Adrenal gland (tissue), 12 donors: ENCODE data around the gene PRSS1. TPM values are rescaled to one million over a fixed set of nuclear protein-coding genes. Genes with fewer than 3 reads are reported as not detected.

Experiments
- DNase-seq, 7 donors: peaks; one replicate each; pipeline ENCODE4 v3.0.0-alpha.2; 2019 to 2020
- H3K27ac ChIP-seq, 5 donors: fragments of 200-600 bp; sonication (generic) in 4 of 5; 1 replicate in 3 of 5; 2 replicates in 2 of 5; pipeline versions ENCODE4 v1.5.1 to v1.8.0; 2016 to 2020; ENCODE audit warnings: mild to moderate bottlenecking in 1 of 5
- H3K27me3 ChIP-seq: fragments of 200-600 bp; 2 replicates; pipeline ENCODE4 v1.8.0; 2021
- H3K36me3 ChIP-seq, 2 donors: fragments of 200-600 bp; replicated peaks in 1 of 2; 1 replicate in 1 of 2; 2 replicates in 1 of 2; pipeline versions ENCODE4 v1.5.1 to v1.8.0; 2018 to 2022
- H3K4me1 ChIP-seq, 2 donors: fragments of 200-600 bp; replicated peaks in 1 of 2; 1 replicate in 1 of 2; 2 replicates in 1 of 2; pipeline versions ENCODE4 v1.5.1 to v1.8.0; 2018 to 2021
- H3K4me3 ChIP-seq, 4 donors: fragments of 200-600 bp; sonication (generic) in 3 of 4; one replicate each; pipeline ENCODE4 v1.5.1; 2016 to 2018
- H3K9me3 ChIP-seq, 3 donors: fragments of 200-600 bp; sonication (generic) in 1 of 3; replicated peaks in 1 of 3; 1 replicate in 2 of 3; 2 replicates in 1 of 3; pipeline versions ENCODE4 v1.5.1 to v1.8.0; 2016 to 2021
- POLR2A ChIP-seq, 2 donors: fragments of 450-650 bp; IDR thresholded peaks; one replicate each; pipeline ENCODE4 v1.6.1; 2017; ENCODE audit warnings: antibody characterized with exemption in 2 of 2, mild to moderate bottlenecking in 2 of 2, moderate library complexity in 1 of 2
- WGBS, 4 donors: extraction: QIAGEN DNeasy Blood & Tissue Kit in 2 of 4; methylation state at CpG; one replicate each; pipeline versions ENCODE4 v1.1.5 to v1.1.7; 2013 to 2017; 5-methylcytosine and 5-hydroxymethylcytosine counted together
- intact Hi-C, 2 donors: fragments of 100-400 bp; cut with DNase I; formaldehyde crosslinking; loops; one replicate each; pipeline versions ENCODE4 v1.14.1 to v1.15.0; 2022 to 2023
- polyA plus RNA-seq, 3 donors: library from polyadenylated mRNA; stranded (reverse); fragments of 200-250 nt in 2 of 3; fragments of 350-450 nt in 1 of 3; fragmentation: Illumina TruSeq in 1 of 3; extraction: RNeasy Lipid Tissue Mini Kit (QIAGEN cat#74804) in 1 of 3; gene quantifications; one replicate each; pipeline ENCODE4 v1.2.3, GENCODE V29; 2013 to 2014
- total RNA-seq, 9 donors: library from RNA; depleted of rRNA in 4 of 9; stranded (reverse); fragments of >200 nt in 4 of 9; fragments of 120-200 nt in 1 of 9; fragmentation: NEBNext Ultra II Directional in 1 of 9; extraction: Animal tissue kit (Norgen Biotek cat#: 25700) in 1 of 9; gene quantifications; one replicate each; pipeline versions ENCODE4 v1.1.0 to v1.2.4, GENCODE V29; 2013 to 2023
- TF ChIP-seq, protein P1 (sequence below), 6 experiments: fragments of 450-650 bp in 4 of 6; fragments of 200-600 bp in 2 of 6; sonication (generic) in 1 of 6; IDR thresholded peaks; 1 replicate in 5 of 6; 2 replicates in 1 of 6; pipeline versions ENCODE4 v1.5.1 to v1.8.0; 2016 to 2021; ENCODE audit warnings: antibody characterized with exemption in 6 of 6, mild to moderate bottlenecking in 2 of 6, moderate library complexity in 1 of 6
- donor health status: healthy with polysubstance abuse.
- donor health status: Bipolar disorder and iron deficiency.
- donor health status: DM: yes; HTN: yes; CAD: no.
- donor health status: DM: no; HTN: no; CAD: no.
- donor health status: DM: no; HTN: no; CAD: no.
- donor health status: DM: yes; HTN: yes; CAD: no.

PRSS1 gene
- total and polyA plus RNA-seq, 12 donors = 3.2 to 15.4 (median 3.3) TPM; not detected in 7

DNA sequence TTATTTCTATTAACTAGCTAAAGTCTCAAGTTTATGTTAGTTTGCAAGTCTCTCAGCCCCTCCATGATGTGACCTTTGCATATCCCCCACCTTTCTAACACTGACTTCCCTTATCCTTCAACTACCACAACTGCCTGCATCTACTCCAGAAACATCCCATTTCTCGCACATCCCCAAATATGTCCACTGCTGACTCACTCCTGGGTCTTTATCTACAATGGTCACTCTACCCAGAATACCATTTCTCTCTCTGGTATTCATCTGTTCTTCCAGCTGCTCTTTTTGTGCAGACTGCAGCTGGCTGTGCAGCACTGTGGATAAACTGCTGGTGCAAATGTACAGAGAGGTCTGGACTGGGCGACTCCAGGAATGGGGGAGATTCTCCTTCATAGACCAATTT is 32.7 kb upstream of the PRSS1 start:
- no peak overlapping the region for H3K4me3 ChIP-seq
- no peak for DNase-seq
- TF ChIP-seq, protein P1, sequence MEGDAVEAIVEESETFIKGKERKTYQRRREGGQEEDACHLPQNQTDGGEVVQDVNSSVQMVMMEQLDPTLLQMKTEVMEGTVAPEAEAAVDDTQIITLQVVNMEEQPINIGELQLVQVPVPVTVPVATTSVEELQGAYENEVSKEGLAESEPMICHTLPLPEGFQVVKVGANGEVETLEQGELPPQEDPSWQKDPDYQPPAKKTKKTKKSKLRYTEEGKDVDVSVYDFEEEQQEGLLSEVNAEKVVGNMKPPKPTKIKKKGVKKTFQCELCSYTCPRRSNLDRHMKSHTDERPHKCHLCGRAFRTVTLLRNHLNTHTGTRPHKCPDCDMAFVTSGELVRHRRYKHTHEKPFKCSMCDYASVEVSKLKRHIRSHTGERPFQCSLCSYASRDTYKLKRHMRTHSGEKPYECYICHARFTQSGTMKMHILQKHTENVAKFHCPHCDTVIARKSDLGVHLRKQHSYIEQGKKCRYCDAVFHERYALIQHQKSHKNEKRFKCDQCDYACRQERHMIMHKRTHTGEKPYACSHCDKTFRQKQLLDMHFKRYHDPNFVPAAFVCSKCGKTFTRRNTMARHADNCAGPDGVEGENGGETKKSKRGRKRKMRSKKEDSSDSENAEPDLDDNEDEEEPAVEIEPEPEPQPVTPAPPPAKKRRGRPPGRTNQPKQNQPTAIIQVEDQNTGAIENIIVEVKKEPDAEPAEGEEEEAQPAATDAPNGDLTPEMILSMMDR (IDR thresholded peaks at IDR 0.05) = no peak
- TF ChIP-seq POLR2A (IDR thresholded peaks at IDR 0.05) = no peak
- H3K9me3 ChIP-seq = no peaks in the 10 kb centered on the region
- WGBS, 4 donors = 36 to 71% (median 47%) methylated on average over 2 of the region's 2 CpGs
- intact Hi-C loops = no loop called here
- no peak overlapping the region for H3K27ac ChIP-seq
- peaks cover 0 to 5% of the 10 kb centered on the region in 2 donors for H3K4me1 ChIP-seq
- H3K27me3 ChIP-seq = no peaks in the 10 kb centered on the region
- H3K36me3 ChIP-seq = no peaks in the 10 kb centered on the region

DNA sequence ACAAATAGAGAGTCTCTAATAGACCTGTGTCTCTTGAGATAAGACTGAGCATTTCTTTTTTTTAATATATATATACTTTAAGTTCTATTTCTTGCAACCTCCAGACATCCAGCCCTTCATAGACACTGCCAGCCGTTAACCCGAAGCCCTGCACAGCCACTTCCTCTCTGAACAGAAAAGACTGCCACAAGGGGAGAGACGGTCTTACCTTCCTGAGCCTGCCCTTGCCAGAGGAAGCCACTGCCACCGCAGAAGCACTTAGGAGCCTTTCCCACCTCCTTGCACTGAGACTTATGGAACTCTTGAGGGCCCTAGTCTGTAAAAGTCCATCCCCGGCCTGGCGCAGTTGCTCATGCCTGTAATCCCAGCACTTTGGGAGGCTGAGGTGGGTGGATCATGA is 31.8 kb upstream of the PRSS1 start:
- TF ChIP-seq POLR2A (IDR thresholded peaks at IDR 0.05) = no peak
- TF ChIP-seq, protein P1 (IDR thresholded peaks at IDR 0.05) = no peak
- no peak overlapping the region for H3K4me3 ChIP-seq
- WGBS, 4 donors = 66 to 75% (median 68%) methylated on average over 6 of the region's 6 CpGs
- no peaks in the 10 kb centered on the region for H3K27me3 ChIP-seq
- no peaks in the 10 kb centered on the region for H3K36me3 ChIP-seq
- H3K9me3 ChIP-seq = no peaks in the 10 kb centered on the region
- intact Hi-C loops = no loop called here
- H3K4me1 ChIP-seq = peaks cover 0 to 5% of the 10 kb centered on the region in 2 donors
- no peak for DNase-seq
- no peak overlapping the region for H3K27ac ChIP-seq

DNA sequence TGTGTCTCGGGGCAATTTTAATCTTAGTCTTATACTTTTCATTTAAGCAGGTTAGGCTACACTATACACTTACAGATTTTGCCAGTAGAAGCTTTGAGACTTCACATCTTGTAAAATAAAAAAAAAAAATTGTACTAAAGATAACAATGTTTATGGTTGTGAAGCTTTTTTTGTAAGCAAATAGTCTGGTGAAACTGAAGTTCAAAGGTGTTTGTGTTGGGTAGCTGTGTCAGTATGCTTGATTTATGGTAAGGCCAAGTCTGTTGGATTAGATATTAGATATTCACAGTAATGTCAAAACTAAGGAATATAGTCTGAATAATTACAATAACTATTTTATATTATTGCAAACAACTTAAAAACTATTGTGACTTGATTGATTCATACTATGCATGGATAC is 31.0 kb upstream of the PRSS1 start:
- Histone ChIP-seq H3K27ac (no peak overlapping the region), H3K4me3 (no peak overlapping the region), H3K9me3 (no peaks in the 10 kb centered on the region), H3K27me3 (no peaks in the 10 kb centered on the region), H3K36me3 (no peaks in the 10 kb centered on the region), H3K4me1 (peaks cover 0 to 5% of the 10 kb centered on the region in 2 donors)
- TF ChIP-seq, protein P1 (IDR thresholded peaks at IDR 0.05) = no peak
- TF ChIP-seq POLR2A (IDR thresholded peaks at IDR 0.05) = no peak
- intact Hi-C loops = no loop called here
- no peak for DNase-seq
- 53 to 95% (median 70%) methylated on average over 1 of the region's 1 CpG for WGBS, 4 donors

DNA sequence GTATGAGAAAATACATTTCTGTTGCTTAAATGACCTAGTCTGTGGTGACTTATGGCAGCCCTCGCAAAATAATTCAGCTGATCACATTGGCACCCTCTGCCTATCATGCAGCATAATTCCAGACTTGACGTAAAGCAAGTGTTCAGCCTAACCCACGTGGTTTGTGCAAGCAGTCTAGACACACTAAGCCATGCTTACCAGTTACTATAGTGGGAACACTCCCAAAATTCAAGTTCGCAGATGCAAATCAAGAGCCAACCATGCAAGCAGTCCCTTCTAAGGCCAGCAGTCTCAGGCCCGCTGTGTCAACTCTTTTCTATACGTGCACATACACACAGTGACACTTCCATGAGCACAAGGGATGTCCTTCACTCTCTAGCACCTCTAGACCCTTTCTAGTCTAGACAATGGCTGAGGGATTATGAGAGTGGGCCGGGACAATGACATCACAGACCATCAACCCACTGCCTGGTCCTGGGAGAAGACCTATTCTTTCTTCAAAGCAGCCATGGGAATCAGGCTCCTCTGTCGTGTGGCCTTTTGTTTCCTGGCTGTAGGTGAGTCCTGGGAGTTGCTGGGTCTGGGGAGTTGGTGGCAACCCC is 29.0 kb upstream of the PRSS1 start:
- H3K4me1 ChIP-seq = peaks cover 0 to 5% of the 10 kb centered on the region in 2 donors
- 79 to 88% (median 83%) methylated on average over 7 to 8 of the region's 8 CpGs for WGBS, 4 donors
- no peak overlapping the region for H3K4me3 ChIP-seq
- intact Hi-C loops = no loop called here
- no peak overlapping the region for H3K27ac ChIP-seq
- no peaks in the 10 kb centered on the region for H3K9me3 ChIP-seq
- no peak for DNase-seq
- H3K27me3 ChIP-seq = no peaks in the 10 kb centered on the region
- TF ChIP-seq POLR2A (IDR thresholded peaks at IDR 0.05) = no peak
- TF ChIP-seq, protein P1 (IDR thresholded peaks at IDR 0.05) = no peak
- no peaks in the 10 kb centered on the region for H3K36me3 ChIP-seq
